ENCODE results near the gene KRT74.

- TF ChIP-seq CTCF (IDR thresholded peaks at IDR 0.05) (no peak), POLR2AphosphoS5 (IDR thresholded peaks at IDR 0.05) (no peak)
Measured at GRCh38 chr12:52608161-52608560, 34.5 kb upstream of the KRT74 start.

Measured in suprapubic skin (tissue), 3 donors.